H1 (cell line): ENCODE measurements around the gene STYXL1. TPM values are rescaled to one million over a fixed set of nuclear protein-coding genes. Genes with fewer than 3 reads are reported as not detected.

Source experiments
- CTCF ChIA-PET: fragments of 300-600 bp; sonication (Branson Sonifier 250); formaldehyde crosslinking; loops from one replicate; lab custom pipeline; 2021; ENCODE audit not compliant: partially characterized antibody; lab: Charles Lee
- POLR2A ChIA-PET: fragments of 300-600 bp; sonication (Branson Sonifier 250); formaldehyde crosslinking; loops from one replicate; lab custom pipeline; 2021; ENCODE audit warnings: inconsistent platforms; ENCODE audit not compliant: partially characterized antibody; lab: Charles Lee
- DNase-seq, 2 experiments: peaks; one replicate each; pipeline versions ENCODE4 v3.0.0 to v3.0.0-alpha.2; 2010 to 2022; ENCODE audit warnings: low spot score in 2 of 2, low read depth in 1 of 2, mixed read lengths in 1 of 2
- FAIRE-seq: peaks from 2 replicates; lab custom pipeline; 2011; peaks lifted over from hg19 to GRCh38; lab: Jason Lieb, UNC
- H2AFZ ChIP-seq: 2 replicates; pipeline ENCODE4 v1.8.1; 2012; ENCODE audit warnings: low read length, inconsistent platforms
- H2AK5ac ChIP-seq: 2 replicates; pipeline ENCODE4 v1.6.1; 2013; ENCODE audit warnings: low read depth, low read length
- H2BK120ac ChIP-seq: replicated peaks from 2 replicates; pipeline ENCODE3; 2013; ENCODE audit warnings: low read depth, low read length, inconsistent platforms
- H2BK12ac ChIP-seq: 2 replicates; pipeline ENCODE4 v1.6.1; 2013; ENCODE audit warnings: low read depth, low read length
- H2BK15ac ChIP-seq: 2 replicates; pipeline ENCODE4 v1.6.1; 2013; ENCODE audit warnings: low read length
- H2BK20ac ChIP-seq: 2 replicates; pipeline ENCODE4 v1.6.1; 2013; ENCODE audit warnings: low read length
- H2BK5ac ChIP-seq: 2 replicates; pipeline ENCODE4 v1.6.1; 2013; ENCODE audit warnings: low read depth, low read length
- H3K14ac ChIP-seq: 2 replicates; pipeline ENCODE4 v1.6.1; 2013; ENCODE audit warnings: inconsistent platforms; ENCODE audit not compliant: insufficient read length
- H3K18ac ChIP-seq: 2 replicates; pipeline ENCODE4 v1.6.1; 2013; ENCODE audit warnings: low read length; ENCODE audit errors: extremely low read depth
- H3K23ac ChIP-seq: 2 replicates; pipeline ENCODE4 v1.6.1; 2013; ENCODE audit warnings: inconsistent platforms; ENCODE audit not compliant: insufficient read length
- H3K23me2 ChIP-seq: 2 replicates; pipeline ENCODE4 v1.6.1; 2013; ENCODE audit warnings: low read depth, low read length
- H3K27ac ChIP-seq: 2 replicates; pipeline ENCODE4 v1.6.1; 2011; ENCODE audit warnings: low read depth, low read length, inconsistent platforms
- H3K27me3 ChIP-seq, 4 experiments: replicated peaks in 1 of 4; 1 replicate in 1 of 4; 2 replicates in 3 of 4; pipeline versions ENCODE4 v1.6.1 to v1.8.1; 2011 to 2013; ENCODE audit warnings: low read length in 3 of 4, mild to moderate bottlenecking in 3 of 4, inconsistent platforms in 2 of 4, mixed read lengths in 2 of 4, moderate library complexity in 1 of 4; ENCODE audit not compliant: control insufficient read depth in 3 of 4, insufficient read depth in 3 of 4; ENCODE audit errors: extremely low read depth in 1 of 4
- H3K36me3 ChIP-seq, 4 experiments: 2 replicates each; pipeline versions ENCODE4 v1.6.1 to v1.8.1; 2011 to 2013; ENCODE audit warnings: mild to moderate bottlenecking in 4 of 4, low read length in 3 of 4, moderate library complexity in 2 of 4, control low read depth in 1 of 4, inconsistent platforms in 1 of 4; ENCODE audit not compliant: insufficient read depth in 4 of 4, control insufficient read depth in 2 of 4
- H3K4ac ChIP-seq: replicated peaks from 2 replicates; pipeline ENCODE3; 2013; ENCODE audit warnings: low read length, low read depth, mixed read lengths, inconsistent platforms; ENCODE audit not compliant: insufficient read length
- H3K4me1 ChIP-seq, 4 experiments: replicated peaks in 1 of 4; 1 replicate in 1 of 4; 2 replicates in 3 of 4; pipeline versions ENCODE4 v1.6.1 to v1.8.1; 2011 to 2013; ENCODE audit warnings: low read length in 3 of 4, inconsistent platforms in 2 of 4, mixed read lengths in 1 of 4; ENCODE audit not compliant: insufficient read depth in 4 of 4, control insufficient read depth in 3 of 4
- H3K4me2 ChIP-seq, 2 experiments: 2 replicates each; pipeline versions ENCODE4 v1.6.1 to v1.8.1; 2011 to 2013; ENCODE audit warnings: low read depth in 2 of 2, low read length in 2 of 2, control low read depth in 1 of 2, inconsistent platforms in 1 of 2, mild to moderate bottlenecking in 1 of 2; ENCODE audit not compliant: insufficient read depth in 1 of 2
- H3K4me3 ChIP-seq, 4 experiments: fragments of 200-600, 300-600 bp in 1 of 4; sonication (generic), shearing (Covaris generic), sonication (Bioruptor Twin) in 1 of 4; 2 replicates each; pipeline versions ENCODE4 v1.5.1 to v1.8.1; 2011 to 2016; ENCODE audit warnings: low read length in 4 of 4, low read depth in 3 of 4, control low read depth in 2 of 4, inconsistent platforms in 2 of 4, mild to moderate bottlenecking in 2 of 4, mixed read lengths in 1 of 4, moderate library complexity in 1 of 4; ENCODE audit not compliant: insufficient read depth in 2 of 4; ENCODE audit errors: extremely low read depth in 1 of 4
- H3K56ac ChIP-seq: replicated peaks from 2 replicates; pipeline ENCODE3; 2013; ENCODE audit warnings: low read depth, mild to moderate bottlenecking, mixed read lengths, low read length, inconsistent platforms; ENCODE audit not compliant: insufficient read length
- H3K79me1 ChIP-seq: 2 replicates; pipeline ENCODE4 v1.6.1; 2013; ENCODE audit warnings: low read depth, low read length, control low read depth
- H3K79me2 ChIP-seq, 2 experiments: 2 replicates each; pipeline versions ENCODE4 v1.6.1 to v1.8.1; 2012 to 2013; ENCODE audit warnings: low read length in 2 of 2, mild to moderate bottlenecking in 2 of 2, inconsistent platforms in 1 of 2; ENCODE audit not compliant: insufficient read depth in 2 of 2, control insufficient read depth in 1 of 2
- H3K9ac ChIP-seq, 4 experiments: replicated peaks in 1 of 4; 1 replicate in 1 of 4; 2 replicates in 3 of 4; pipeline versions ENCODE4 v1.6.1 to v1.8.1; 2011 to 2013; ENCODE audit warnings: low read depth in 3 of 4, low read length in 3 of 4, control low read depth in 2 of 4, mild to moderate bottlenecking in 2 of 4, moderate library complexity in 2 of 4, inconsistent platforms in 1 of 4; ENCODE audit errors: extremely low read depth in 1 of 4
- H3K9me3 ChIP-seq, 2 experiments: 2 replicates each; pipeline versions ENCODE4 v1.6.1 to v1.8.1; 2012 to 2013; ENCODE audit warnings: mild to moderate bottlenecking in 2 of 2, moderate library complexity in 2 of 2, control low read depth in 1 of 2, inconsistent platforms in 1 of 2, low read depth in 1 of 2, low read length in 1 of 2, mixed read lengths in 1 of 2; ENCODE audit not compliant: insufficient read depth in 2 of 2
- H4K20me1 ChIP-seq, 2 experiments: replicated peaks in 1 of 2; 2 replicates each; pipeline versions ENCODE3 to v1.8.1; 2011 to 2013; ENCODE audit warnings: inconsistent platforms in 2 of 2, low read length in 2 of 2, mild to moderate bottlenecking in 1 of 2; ENCODE audit not compliant: insufficient read depth in 2 of 2, control insufficient read depth in 1 of 2
- H4K5ac ChIP-seq: 2 replicates; pipeline ENCODE4 v1.6.1; 2013; ENCODE audit warnings: low read length, low read depth, mixed read lengths, inconsistent platforms; ENCODE audit not compliant: insufficient read length
- H4K8ac ChIP-seq: 2 replicates; pipeline ENCODE4 v1.8.0; 2013; ENCODE audit warnings: mild to moderate bottlenecking, moderate library complexity, low read length, inconsistent platforms; ENCODE audit not compliant: insufficient read depth; ENCODE audit errors: extremely low read depth
- H4K91ac ChIP-seq: replicated peaks from 2 replicates; pipeline ENCODE3; 2013; ENCODE audit warnings: low read length, mixed read lengths, inconsistent platforms; ENCODE audit not compliant: insufficient read length
- CBX5 ChIP-seq: fragments of 300-800, 300-1000 bp; sonication (generic); IDR thresholded peaks from 2 replicates; pipeline ENCODE4 v1.7.1; 2016; ENCODE audit warnings: antibody characterized with exemption, low read length, low read depth
- CBX8 ChIP-seq: fragments of 300-800, 300-1000 bp; sonication (generic); IDR thresholded peaks from 2 replicates; pipeline ENCODE4 v1.7.1; 2016; ENCODE audit warnings: low read depth, low read length, borderline replicate concordance
- CTBP2 ChIP-seq: IDR thresholded peaks from 2 replicates; pipeline ENCODE4 v1.7.0; 2011; ENCODE audit warnings: borderline replicate concordance, mild to moderate bottlenecking, moderate library complexity, mixed read lengths, low read length; ENCODE audit not compliant: insufficient read depth, insufficient read length
- HDAC6 ChIP-seq: IDR thresholded peaks from one replicate; pipeline ENCODE4 v1.7.1; 2012; ENCODE audit warnings: low read depth, mild to moderate bottlenecking, inconsistent platforms, low read length, moderate library complexity
- KDM4A ChIP-seq: IDR thresholded peaks from one replicate; pipeline ENCODE4 v1.7.1; 2012; ENCODE audit warnings: low read depth, mild to moderate bottlenecking, moderate library complexity, low read length, inconsistent platforms; ENCODE audit not compliant: severe bottlenecking
- KDM5A ChIP-seq: fragments of 200-600 bp; IDR thresholded peaks from 2 replicates; pipeline ENCODE4 v1.7.1; 2012; ENCODE audit warnings: mild to moderate bottlenecking, low read length, inconsistent platforms, mixed read lengths
- MAX ChIP-seq: IDR thresholded peaks from 2 replicates; pipeline ENCODE4 v1.6.1; 2012; ENCODE audit warnings: inconsistent platforms
- NRF1 ChIP-seq: IDR thresholded peaks from 2 replicates; pipeline ENCODE4 v1.6.1; 2011; ENCODE audit warnings: mild to moderate bottlenecking, low read depth, low read length, improper control_type of control experiment
- RBBP5 ChIP-seq: IDR thresholded peaks from 2 replicates; pipeline ENCODE4 v1.7.1; 2012; ENCODE audit warnings: low read depth, mild to moderate bottlenecking, inconsistent platforms, low read length, moderate library complexity, borderline replicate concordance
- USF2 ChIP-seq: IDR thresholded peaks from 2 replicates; pipeline ENCODE4 v1.6.1; 2011; ENCODE audit warnings: low read length, improper control_type of control experiment
- WGBS, 2 experiments: shearing (Covaris generic) in 1 of 2; methylation state at CpG; one replicate each; pipeline versions ENCODE4 v1.1.6 to v1.1.7; 2013 to 2015; ENCODE audit warnings: low lambda C conversion rate in 2 of 2, mixed read lengths in 2 of 2, inconsistent platforms in 1 of 2, low coverage in 1 of 2, missing lambda C conversion rate in 1 of 2; ENCODE audit not compliant: insufficient replicate concordance in 2 of 2, insufficient coverage in 1 of 2, insufficient read length in 1 of 2; ENCODE audit errors: extremely low coverage in 1 of 2, missing lambda C conversion rate in 1 of 2; 5-methylcytosine and 5-hydroxymethylcytosine counted together
- polyA plus RNA-seq, 7 experiments: library from polyadenylated mRNA; depleted of rRNA in 3 of 7; stranded (reverse) in 5 of 7; unstranded in 2 of 7; fragments of >200 nt in 5 of 7; fragments of 200-250 nt in 2 of 7; gene quantifications; 1 replicate in 5 of 7; 2 replicates in 1 of 7; 4 replicates in 1 of 7; pipeline versions ENCODE4 v1.2.1 to v1.2.3, GENCODE V29; 2011 to 2013; ENCODE audit warnings: missing spikeins in 2 of 7, mixed read lengths in 2 of 7
- total RNA-seq: library from RNA; stranded (reverse); fragmentation: NEBNext Ultra II Directional; extraction: Animal tissue kit (Norgen Biotek cat#: 25700); gene quantifications from 2 replicates; pipeline ENCODE4 v1.2.1, GENCODE V29; 2021

STYXL1 gene
- total and polyA plus RNA-seq, 2 of the 8 experiments (the other 6 are each of a cell fraction or from before 2014, with no cell fraction given): 32.3 to 53.9 TPM

DNA sequence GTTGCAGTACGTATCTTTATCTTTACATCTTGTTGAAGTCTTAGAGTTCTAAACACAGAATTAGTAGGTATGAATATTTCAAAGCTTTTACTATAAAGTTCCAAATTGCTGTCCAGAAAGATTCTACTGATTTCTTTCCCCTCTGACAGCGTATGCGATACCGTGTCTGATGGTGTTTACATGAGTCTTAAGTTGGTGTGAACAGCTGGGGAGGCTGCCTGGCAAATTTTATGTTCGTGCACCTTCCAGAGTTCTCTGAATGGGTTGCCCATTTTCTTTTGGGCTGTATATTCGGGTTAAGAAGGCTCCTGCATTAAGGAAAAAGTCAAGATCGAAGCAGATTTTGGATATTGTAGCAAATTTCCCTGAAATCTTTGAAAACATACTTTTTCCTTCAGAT, 8.4 kb upstream of the STYXL1 start:
- no peaks in the 10 kb centered on the region; the same call in 1 of the 2 replicates for H3K79me1 ChIP-seq
- no peak overlapping the region for H3K56ac ChIP-seq
- H3K4ac ChIP-seq: no peak overlapping the region
- POLR2A ChIA-PET: interaction anchor here (0.8 to 15.6 kb wide), 3 partner anchors 9 to 19 kb away, joined by 3 to 127 read pairs (median 9); partner anchors contain the start of genes MDH2 and STYXL1
- H3K4me1 ChIP-seq: no peaks in the 10 kb centered on the region; a peak in 2 of 7 replicates
- H3K9ac ChIP-seq: no peak overlapping the region
- no peak overlapping the region for H4K91ac ChIP-seq
- H3K27me3 ChIP-seq: no peaks in the 10 kb centered on the region
- H3K79me2 ChIP-seq: peaks cover 3 to 48% of the 10 kb centered on the region in 2 experiments; a peak in 2 of 4 replicates
- CTCF ChIA-PET: interaction anchor here (2.0 kb wide), 1 partner anchor 14 kb away, joined by 12 read pairs; no protein-coding TSS in a partner anchor
- no peak overlapping the region for H3K4me3 ChIP-seq
- H3K18ac ChIP-seq: no peak overlapping the region
- H2BK12ac ChIP-seq: no peak overlapping the region
- no peak overlapping the region for H3K4me2 ChIP-seq
- H2AFZ ChIP-seq: no peak overlapping the region
- no peak overlapping the region for H2BK20ac ChIP-seq
- no peak overlapping the region for H2AK5ac ChIP-seq
- H3K9me3 ChIP-seq: no peaks in the 10 kb centered on the region
- H4K8ac ChIP-seq: no peak overlapping the region
- TF ChIP-seq NRF1 (no peak), CBX5 (no peak), CBX8 (no peak), HDAC6 (no peak), RBBP5 (no peak), KDM5A (no peak), MAX (no peak), USF2 (no peak), CTBP2 (no peak), KDM4A (no peak)
- H4K20me1 ChIP-seq: peaks cover 13 to 25% of the 10 kb centered on the region in 2 experiments
- peaks cover 36 to 71% (median 52%) of the 10 kb centered on the region in 4 experiments for H3K36me3 ChIP-seq
- no peak overlapping the region for H3K14ac ChIP-seq
- 81% methylated on average over 7 of the region's 7 CpGs; no CpG with 5 or more reads in 1 of the 2 experiments for WGBS, 2 experiments
- no peak overlapping the region for H4K5ac ChIP-seq
- H2BK120ac ChIP-seq: no peak overlapping the region
- DNase-seq: no peak
- H3K27ac ChIP-seq: no peak overlapping the region
- FAIRE-seq: no peak
- H3K23ac ChIP-seq: no peak overlapping the region
- H2BK15ac ChIP-seq: no peak overlapping the region
- H2BK5ac ChIP-seq: no peak overlapping the region
- no peaks in the 10 kb centered on the region for H3K23me2 ChIP-seq
